GM21786 (cell line): ENCODE measurements around the gene PFKFB2.

ENCODE experiments used
- ATAC-seq: cut with Tn5 transposase; IDR thresholded peaks from one replicate; pipeline ENCODE4 v1.9.1; 2021; ENCODE audit not compliant: unreplicated experiment

Gene PFKFB2

GRCh38 chr1:207021876-207022596, 31.0 kb upstream of the PFKFB2 start:
- ATAC-seq, result no peak

GRCh38 chr1:207022996-207023679, 29.9 kb upstream of the PFKFB2 start:
- no peak for ATAC-seq

GRCh38 chr1:207024202-207025145, 28.6 kb upstream of the PFKFB2 start:
- ATAC-seq, result no peak

- no peak for ATAC-seq
Measured at GRCh38 chr1:207025146-207025880, 27.8 kb upstream of the PFKFB2 start.

GRCh38 chr1:207026104-207026534, 27.0 kb upstream of the PFKFB2 start:
- ATAC-seq, result no peak

- ATAC-seq, result no peak
Measured at GRCh38 chr1:207027206-207027777, 25.8 kb upstream of the PFKFB2 start.

GRCh38 chr1:207027921-207028320, 25.2 kb upstream of the PFKFB2 start:
- ATAC-seq, result no peak

GRCh38 chr1:207028884-207029650, 24.0 kb upstream of the PFKFB2 start:
- ATAC-seq, result no peak

GRCh38 chr1:207029701-207030521, 23.2 kb upstream of the PFKFB2 start:
- no peak for ATAC-seq

GRCh38 chr1:207030522-207031009, 22.5 kb upstream of the PFKFB2 start:
- ATAC-seq, result no peak

GRCh38 chr1:207031016-207031415, 22.1 kb upstream of the PFKFB2 start:
- no peak for ATAC-seq

- no peak for ATAC-seq
Measured at GRCh38 chr1:207031632-207032264, 21.3 kb upstream of the PFKFB2 start.

- no peak for ATAC-seq
Measured at GRCh38 chr1:207032528-207033017, 20.5 kb upstream of the PFKFB2 start, which contains the start of gene C1orf116. C1orf116 (minus strand) TSS chr1:207032756; CDS start chr1:207027598, 5,158 bp downstream.

- no peak for ATAC-seq
Measured at GRCh38 chr1:207033302-207033701, 19.8 kb upstream of the PFKFB2 start.

- ATAC-seq, result no peak
Measured at GRCh38 chr1:207034208-207034607, 18.9 kb upstream of the PFKFB2 start.

- no peak for ATAC-seq
Measured at GRCh38 chr1:207034998-207035397, 18.1 kb upstream of the PFKFB2 start.

- no peak for ATAC-seq
Measured at GRCh38 chr1:207035877-207036551, 17.1 kb upstream of the PFKFB2 start.
